Measurements from ENCODE around the gene FAM120A.

DNA sequence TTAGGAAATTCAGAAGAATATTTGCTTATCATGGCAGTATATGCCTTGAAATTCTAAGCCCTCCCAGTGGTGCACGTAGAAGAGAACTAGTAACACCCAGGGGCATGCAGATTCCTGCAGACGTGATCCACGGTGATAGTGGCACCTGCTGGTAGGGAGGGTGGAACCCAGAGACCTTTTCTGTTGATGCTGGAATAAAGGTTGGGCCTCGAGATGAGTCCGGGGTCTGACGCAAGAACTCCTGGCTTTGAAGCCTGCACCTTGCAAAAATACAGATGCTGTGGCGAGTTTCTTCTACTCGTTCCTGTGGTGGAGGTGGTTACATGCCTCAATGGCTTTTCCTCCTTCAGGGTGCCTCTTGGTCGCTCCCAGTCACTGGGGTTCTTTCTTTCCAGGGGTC lies 85.4 kb downstream of the FAM120A start:
- TF ChIP-seq POLR2A (IDR thresholded peaks at IDR 0.05; ENCODE audit: low read length): no peak
- no peak for TF ChIP-seq GATA1 (IDR thresholded peaks at IDR 0.05; ENCODE audit: low read depth, low read length)
